Activated CD4-positive, alpha-beta memory T cell treated with anti-CD3 and anti-CD28 coated beads for 36 hours (primary cell): Measurements from ENCODE around the gene CD2. TPM values are rescaled to one million over a fixed set of nuclear protein-coding genes. Genes with fewer than 3 reads are reported as not detected.

Experiments
- CTCF ChIA-PET: fragments of 350-600 bp; sonication (Branson Sonifier 250); formaldehyde crosslinking; loops from one replicate; lab custom pipeline; 2021; ENCODE audit warnings: antibody characterized with exemption, inconsistent platforms; lab: Charles Lee
- POLR2A ChIA-PET: fragments of 350-600 bp; sonication (Branson Sonifier 250); formaldehyde crosslinking; loops from one replicate; lab custom pipeline; 2021; ENCODE audit warnings: antibody characterized with exemption; lab: Charles Lee
- DNase-seq: peaks from one replicate; pipeline ENCODE4 v3.0.0-alpha.2; 2020
- H3K27ac Mint-ChIP-seq: one replicate; pipeline ENCODE4 v1.8.0; 2021; ENCODE audit warnings: mixed read lengths
- H3K27me3 Mint-ChIP-seq: one replicate; pipeline ENCODE4 v1.8.0; 2021; ENCODE audit warnings: mixed read lengths
- H3K36me3 Mint-ChIP-seq: one replicate; pipeline ENCODE4 v1.8.0; 2021; ENCODE audit warnings: mixed read lengths
- H3K4me1 Mint-ChIP-seq: one replicate; pipeline ENCODE4 v1.8.0; 2021; ENCODE audit warnings: low read depth, mixed read lengths
- H3K4me3 Mint-ChIP-seq: one replicate; pipeline ENCODE4 v1.8.0; 2021; ENCODE audit warnings: mild to moderate bottlenecking, mixed read lengths
- H3K9me3 Mint-ChIP-seq: one replicate; pipeline ENCODE4 v1.8.0; 2021; ENCODE audit warnings: mixed read lengths
- intact Hi-C: fragments of 100-400 bp; cut with micrococcal nuclease; formaldehyde crosslinking; loops from one replicate; pipeline ENCODE4 v1.15.1; 2023
- total RNA-seq, 2 experiments: library from RNA; stranded (reverse); gene quantifications; one replicate each; pipeline ENCODE4 v1.2.3, GENCODE V29; 2021

Gene CD2
- total RNA-seq, 2 experiments from 2014 or later, result 335 to 355 TPM

- peaks cover 71% of the 10 kb centered on the region for H3K36me3 Mint-ChIP-seq
- POLR2A ChIA-PET, result interaction anchor here (0.5 to 1.0 kb wide), 2 partner anchors 11 to 29 kb away, joined by 3 to 5 read pairs; no protein-coding TSS in a partner anchor
- H3K4me3 Mint-ChIP-seq, result peak overlapping the region; percentile 31
- CTCF ChIA-PET, result interaction anchor here (4.4 kb wide), 1 partner anchor 11 kb away, joined by 23 read pairs; no protein-coding TSS in a partner anchor
- peaks cover 71% of the 10 kb centered on the region for H3K4me1 Mint-ChIP-seq
- DNase-seq, result no peak
- no peaks in the 10 kb centered on the region for H3K9me3 Mint-ChIP-seq
- intact Hi-C loops, result no loop called here
- peak overlapping the region; percentile 14 for H3K27ac Mint-ChIP-seq
- no peaks in the 10 kb centered on the region for H3K27me3 Mint-ChIP-seq
These were observed 21.0 kb downstream of the CD2 start for GRCh38 chr1:116775116-116775752.

DNA sequence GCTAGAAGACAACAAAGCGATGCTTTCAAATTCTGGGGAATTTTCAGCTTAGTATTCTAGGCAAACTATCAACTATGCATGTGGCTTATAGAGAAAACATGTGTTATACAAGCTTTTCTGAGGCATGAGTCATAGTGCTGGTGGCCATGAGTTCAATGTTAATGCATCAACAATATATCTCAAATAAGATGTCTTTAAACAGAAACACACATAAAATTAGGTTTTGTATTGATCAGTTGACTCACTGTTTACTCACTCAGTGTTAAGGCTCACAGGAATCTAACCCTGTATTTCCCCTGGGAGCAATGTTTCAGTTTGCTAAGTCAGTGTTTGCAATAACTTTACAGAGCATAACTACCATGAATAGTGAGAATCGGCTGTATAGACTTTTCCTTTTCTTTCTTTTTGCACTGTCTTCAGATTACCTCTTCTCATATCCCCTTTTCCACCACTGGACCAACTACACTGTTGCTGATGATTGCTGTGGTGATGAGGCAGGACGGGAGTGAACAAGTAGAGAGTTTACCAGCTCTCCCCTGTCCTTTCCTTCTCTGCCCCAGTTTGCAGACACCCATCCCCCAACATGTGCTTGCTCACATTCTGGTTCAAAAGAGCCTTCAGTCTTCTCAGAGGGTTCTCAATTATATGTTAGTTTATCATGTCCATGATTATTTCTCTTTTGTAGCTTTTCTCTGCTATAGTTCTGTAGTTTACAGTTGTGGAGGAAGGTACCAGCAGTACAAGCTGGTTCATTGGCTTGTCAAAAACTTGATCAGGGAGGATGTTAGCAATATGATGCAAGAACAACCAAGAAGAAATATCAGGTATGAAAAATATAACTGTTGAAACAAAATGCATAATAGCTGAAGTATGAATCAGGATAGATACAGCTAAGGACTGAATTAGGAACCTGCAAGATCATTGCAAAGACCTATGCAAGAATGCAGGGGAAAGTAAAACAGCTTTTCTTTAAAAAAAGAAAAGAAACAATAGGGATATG lies 23.9 kb downstream of the CD2 start:
- Mint-ChIP-seq H3K4me1 (peaks cover 46% of the 10 kb centered on the region), H3K9me3 (no peaks in the 10 kb centered on the region), H3K27me3 (no peaks in the 10 kb centered on the region), H3K27ac (peak overlapping the region; percentile 89), H3K36me3 (peaks cover 64% of the 10 kb centered on the region), H3K4me3 (peak overlapping the region; percentile 41)
- intact Hi-C loops, result no loop called here
- POLR2A ChIA-PET, result interaction anchor here (1.0 to 2.4 kb wide), 13 partner anchors 9 to 49 kb away, joined by 3 to 18 read pairs (median 4); partner anchors contain the start of gene CD2
- CTCF ChIA-PET, result interaction anchor here (0.7 to 2.3 kb wide), 5 partner anchors 13 to 208 kb away, joined by 3 to 7 read pairs (median 4); no protein-coding TSS in a partner anchor
- no peak for DNase-seq

- Mint-ChIP-seq H3K9me3 (peaks cover 4% of the 10 kb centered on the region), H3K27me3 (no peaks in the 10 kb centered on the region), H3K4me1 (peaks cover 39% of the 10 kb centered on the region), H3K36me3 (peaks cover 50% of the 10 kb centered on the region), H3K27ac (peak overlapping the region; percentile 25), H3K4me3 (no peak overlapping the region)
- ChIA-PET POLR2A (interaction anchor here (0.9 kb wide), 1 partner anchor 20 kb away, joined by 3 read pairs; no protein-coding TSS in a partner anchor), CTCF (interaction anchor here (1.4 kb wide), 1 partner anchor 11 kb away, joined by 4 read pairs; no protein-coding TSS in a partner anchor)
- no peak for DNase-seq
- intact Hi-C loops, result no loop called here
These were observed 26.8 kb downstream of the CD2 start for GRCh38 chr1:116781034-116781433.

- DNase-seq, result no peak
- POLR2A ChIA-PET, result interaction anchor here (1.0 to 2.1 kb wide), 3 partner anchors 10 to 16 kb away, joined by 3 to 8 read pairs (median 4); no protein-coding TSS in a partner anchor
- H3K9me3 Mint-ChIP-seq, result peaks cover 18% of the 10 kb centered on the region
- no peaks in the 10 kb centered on the region for H3K27me3 Mint-ChIP-seq
- peaks cover 35% of the 10 kb centered on the region for H3K4me1 Mint-ChIP-seq
- intact Hi-C loops, result no loop called here
- peaks cover 45% of the 10 kb centered on the region for H3K36me3 Mint-ChIP-seq
- no peak overlapping the region for H3K27ac Mint-ChIP-seq
- CTCF ChIA-PET, result interaction anchor here (1.2 kb wide), 1 partner anchor 16 kb away, joined by 3 read pairs; no protein-coding TSS in a partner anchor
- no peak overlapping the region for H3K4me3 Mint-ChIP-seq
These were observed 30.8 kb downstream of the CD2 start for GRCh38 chr1:116785006-116785405.

- peaks cover 43% of the 10 kb centered on the region for H3K4me1 Mint-ChIP-seq
- POLR2A ChIA-PET, result interaction anchor here (0.9 to 1.7 kb wide), 3 partner anchors 8 to 15 kb away, joined by 3 to 5 read pairs (median 4); no protein-coding TSS in a partner anchor
- no peak for DNase-seq
- H3K4me3 Mint-ChIP-seq, result no peak overlapping the region
- no peaks in the 10 kb centered on the region for H3K27me3 Mint-ChIP-seq
- H3K36me3 Mint-ChIP-seq, result peaks cover 51% of the 10 kb centered on the region
- no peak overlapping the region for H3K27ac Mint-ChIP-seq
- intact Hi-C loops, result no loop called here
- peaks cover 18% of the 10 kb centered on the region for H3K9me3 Mint-ChIP-seq
- CTCF ChIA-PET, result interaction anchor here (1.1 to 1.2 kb wide), 4 partner anchors 13 to 270 kb away, joined by 3 to 5 read pairs (median 3); no protein-coding TSS in a partner anchor
These were observed 31.8 kb downstream of the CD2 start for GRCh38 chr1:116786049-116786448.

DNA sequence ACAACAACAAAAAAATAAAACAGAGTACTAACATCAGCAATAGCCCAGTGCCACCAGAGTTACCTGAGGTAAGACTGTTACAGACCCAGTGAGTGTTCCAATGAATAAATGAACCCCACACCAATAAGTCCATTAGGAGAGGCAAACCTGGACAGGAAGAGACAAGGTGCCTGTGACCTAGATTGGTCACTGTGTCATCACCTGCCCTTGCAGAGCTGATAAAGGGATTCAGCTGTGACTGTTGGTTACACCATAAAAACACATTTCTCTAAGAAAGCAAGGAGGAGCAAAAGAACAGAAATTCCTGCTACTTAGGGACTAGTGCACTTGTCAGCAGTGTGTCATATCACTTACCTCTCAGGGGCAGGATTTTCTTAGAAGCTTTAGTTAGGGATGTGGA lies 37.5 kb downstream of the CD2 start:
- Mint-ChIP-seq H3K4me3 (no peak overlapping the region), H3K27me3 (no peaks in the 10 kb centered on the region), H3K4me1 (peaks cover 63% of the 10 kb centered on the region), H3K9me3 (peaks cover 7% of the 10 kb centered on the region), H3K27ac (no peak overlapping the region), H3K36me3 (peaks cover 41% of the 10 kb centered on the region)
- DNase-seq, result no peak
- POLR2A ChIA-PET, result interaction anchor here (0.7 to 9.0 kb wide), 3 partner anchors 20 to 128 kb away, joined by 4 to 63 read pairs (median 4); no protein-coding TSS in a partner anchor
- intact Hi-C loops, result no loop called here
- CTCF ChIA-PET, result interaction anchor here (0.7 to 1.4 kb wide), 2 partner anchors 14 to 19 kb away, joined by 3 to 4 read pairs; no protein-coding TSS in a partner anchor

GRCh38 chr1:116793357-116793935 lies 39.2 kb downstream of the CD2 start:
- Mint-ChIP-seq H3K4me1 (peaks cover 66% of the 10 kb centered on the region), H3K9me3 (no peaks in the 10 kb centered on the region), H3K36me3 (peaks cover 46% of the 10 kb centered on the region), H3K27ac (peak overlapping the region; percentile 19), H3K4me3 (no peak overlapping the region), H3K27me3 (no peaks in the 10 kb centered on the region)
- no peak for DNase-seq
- POLR2A ChIA-PET, result interaction anchor here (1.1 to 9.0 kb wide), 3 partner anchors 16 to 30 kb away, joined by 5 to 63 read pairs (median 12); no protein-coding TSS in a partner anchor
- CTCF ChIA-PET, result interaction anchor here (0.6 to 1.1 kb wide), 2 partner anchors 10 to 61 kb away, joined by 3 to 4 read pairs; no protein-coding TSS in a partner anchor
- intact Hi-C loops, result no loop called here

DNA sequence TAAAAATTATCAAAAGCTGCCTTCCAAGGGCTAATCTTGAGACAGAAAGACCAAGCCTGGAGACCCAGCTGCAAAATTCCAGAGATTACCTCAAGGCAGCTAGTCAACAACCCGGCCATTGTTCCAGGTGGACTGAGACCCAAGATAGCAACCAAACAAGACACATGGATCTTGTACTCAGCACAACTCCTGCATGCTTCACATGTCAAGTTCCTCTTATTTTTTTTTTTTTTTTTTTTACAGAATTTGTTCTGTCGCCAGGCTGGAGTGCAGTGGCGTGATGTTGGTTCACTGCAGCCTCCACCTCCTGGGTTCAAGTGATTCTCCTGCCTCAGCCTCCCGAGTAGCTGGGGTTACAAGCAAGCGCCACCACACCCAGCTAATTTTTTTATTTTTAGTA lies 40.1 kb downstream of the CD2 start:
- Mint-ChIP-seq H3K4me3 (no peak overlapping the region), H3K4me1 (peaks cover 66% of the 10 kb centered on the region), H3K27me3 (no peaks in the 10 kb centered on the region), H3K9me3 (no peaks in the 10 kb centered on the region), H3K36me3 (peaks cover 51% of the 10 kb centered on the region), H3K27ac (no peak overlapping the region)
- POLR2A ChIA-PET, result interaction anchor here (1.1 to 9.0 kb wide), 5 partner anchors 10 to 31 kb away, joined by 3 to 63 read pairs (median 8); no protein-coding TSS in a partner anchor
- intact Hi-C loops, result no loop called here
- CTCF ChIA-PET, result interaction anchor here (0.6 to 1.1 kb wide), 2 partner anchors 11 to 60 kb away, joined by 3 to 4 read pairs; no protein-coding TSS in a partner anchor
- no peak for DNase-seq

DNA sequence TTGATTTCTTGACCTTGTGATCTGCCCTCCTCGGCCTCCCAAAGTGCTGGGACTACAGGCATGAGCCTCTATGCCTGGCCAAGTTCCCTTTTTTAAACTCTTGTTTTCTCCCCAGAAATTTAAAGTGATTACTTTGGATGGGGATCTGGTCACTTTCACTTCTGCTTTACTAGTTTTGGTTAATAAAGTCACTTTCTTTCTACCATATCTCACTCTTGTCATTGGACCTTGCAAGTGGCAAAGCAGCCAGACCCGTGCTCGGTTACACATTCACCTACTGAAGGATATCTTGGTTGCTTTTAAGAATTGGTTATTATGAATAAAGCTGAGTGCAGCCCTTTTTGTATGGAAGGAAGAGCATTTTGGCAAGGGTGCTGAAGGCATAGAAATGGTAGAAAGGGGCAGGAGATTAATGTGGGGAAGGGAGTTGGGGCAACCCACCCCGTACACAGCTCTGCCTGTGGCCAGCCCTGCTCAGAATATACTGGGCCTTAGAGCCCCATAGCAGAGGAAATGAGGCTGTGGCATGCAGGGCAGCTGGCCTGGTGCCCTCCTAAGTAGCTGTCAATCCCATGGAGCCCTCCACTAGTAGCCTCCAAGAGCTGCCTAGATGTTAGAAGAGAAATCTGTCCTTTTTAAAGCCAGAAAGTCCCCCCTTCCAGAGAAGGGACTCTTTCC lies 40.7 kb downstream of the CD2 start:
- peaks cover 66% of the 10 kb centered on the region for H3K4me1 Mint-ChIP-seq
- CTCF ChIA-PET, result interaction anchor here (0.9 kb wide), 1 partner anchor 141 kb away, joined by 3 read pairs; no protein-coding TSS in a partner anchor
- POLR2A ChIA-PET, result interaction anchor here (0.9 to 9.0 kb wide), 6 partner anchors 9 to 31 kb away, joined by 3 to 63 read pairs (median 6); no protein-coding TSS in a partner anchor

DNA sequence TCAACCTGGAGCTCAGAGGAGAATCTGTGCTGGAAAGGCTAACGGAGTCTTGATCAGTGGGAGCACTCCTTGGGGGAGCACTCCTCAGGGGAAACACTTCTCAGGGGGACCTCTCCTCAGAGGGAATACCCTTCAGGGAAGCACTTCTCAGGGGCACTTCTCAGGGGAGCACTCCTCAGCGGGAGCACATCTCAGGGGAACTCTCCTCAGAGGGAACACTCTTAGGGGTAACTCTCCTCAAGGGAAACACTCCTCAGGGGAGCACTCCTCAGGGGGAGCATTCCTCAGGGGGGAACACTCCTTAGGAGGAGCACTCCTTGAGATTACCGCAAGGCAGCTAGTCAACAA lies 41.2 kb downstream of the CD2 start:
- H3K9me3 Mint-ChIP-seq, result no peaks in the 10 kb centered on the region
- H3K4me3 Mint-ChIP-seq, result no peak overlapping the region
- H3K27ac Mint-ChIP-seq, result no peak overlapping the region
- DNase-seq, result no peak
- CTCF ChIA-PET, result interaction anchor here (0.9 kb wide), 1 partner anchor 141 kb away, joined by 3 read pairs; no protein-coding TSS in a partner anchor
- H3K4me1 Mint-ChIP-seq, result peaks cover 65% of the 10 kb centered on the region
- H3K36me3 Mint-ChIP-seq, result peaks cover 54% of the 10 kb centered on the region
- H3K27me3 Mint-ChIP-seq, result no peaks in the 10 kb centered on the region
- intact Hi-C loops, result no loop called here
- POLR2A ChIA-PET, result interaction anchor here (0.9 to 9.0 kb wide), 6 partner anchors 9 to 32 kb away, joined by 3 to 63 read pairs (median 6); no protein-coding TSS in a partner anchor

More for the DNA sequence above, 40.7 kb downstream of the CD2 start:
- no peaks in the 10 kb centered on the region for H3K27me3 Mint-ChIP-seq
- intact Hi-C loops, result no loop called here
- H3K4me3 Mint-ChIP-seq, result no peak overlapping the region
- peak overlapping the region; percentile 40 for H3K27ac Mint-ChIP-seq
- peaks cover 53% of the 10 kb centered on the region for H3K36me3 Mint-ChIP-seq
- DNase-seq, result no peak
- H3K9me3 Mint-ChIP-seq, result no peaks in the 10 kb centered on the region
